ENCODE data around the gene KRT9. TPM values are rescaled to one million over a fixed set of nuclear protein-coding genes. Genes with fewer than 3 reads are reported as not detected.

KRT9 gene
- total and polyA plus RNA-seq, 9 of the 15 experiments (the other 6 are each of a cell fraction or from before 2014, with no cell fraction given), result 0.03 TPM; not detected in 8

DNA sequence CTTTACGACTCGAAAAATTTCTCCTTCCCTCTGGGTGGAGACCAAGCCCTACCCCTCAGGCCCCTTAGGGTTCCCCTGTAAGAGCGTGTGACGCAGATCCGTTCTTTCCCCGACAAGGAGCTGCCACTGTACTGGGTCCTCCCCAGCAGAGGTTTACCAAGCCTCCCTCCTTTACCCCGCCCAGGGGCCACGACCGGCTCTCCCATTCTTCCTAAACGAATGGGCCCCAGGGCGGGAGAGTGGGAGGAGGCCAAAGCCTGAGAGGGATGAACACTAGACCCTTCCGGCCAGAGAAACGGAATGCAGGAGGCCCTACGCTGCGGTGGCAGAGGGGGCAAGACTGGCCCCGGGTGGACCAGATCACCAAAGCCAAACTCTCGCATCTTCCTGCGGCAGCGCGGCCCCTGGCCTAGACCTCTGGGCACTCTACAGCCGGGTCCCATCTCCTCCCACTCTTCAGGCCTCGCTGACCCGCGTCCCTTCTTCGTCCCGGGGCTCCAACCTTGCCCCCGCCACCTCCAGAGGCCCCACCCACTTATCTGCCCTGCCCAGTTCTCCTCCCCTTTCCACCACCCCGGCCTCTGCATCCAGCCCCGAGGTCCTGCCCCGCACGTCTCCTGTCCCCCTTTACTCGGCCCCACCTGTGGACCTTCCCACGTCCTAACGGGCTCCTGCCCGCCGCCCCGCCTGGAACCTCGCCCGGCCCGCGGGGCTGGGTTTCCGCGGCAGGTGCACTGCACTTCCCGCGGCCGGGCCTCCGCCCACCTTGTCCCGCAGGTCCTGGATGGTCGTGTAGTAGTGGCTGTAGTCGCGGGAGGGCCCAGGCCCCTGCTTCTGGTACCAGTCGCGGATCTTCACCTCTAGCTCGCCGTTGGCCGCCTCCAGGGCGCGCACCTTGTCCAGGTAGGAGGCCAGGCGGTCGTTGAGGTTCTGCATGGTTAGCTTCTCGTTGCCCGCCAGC lies 44.5 kb downstream of the KRT9 start (continued):
- TF ChIP-seq, protein P1, sequence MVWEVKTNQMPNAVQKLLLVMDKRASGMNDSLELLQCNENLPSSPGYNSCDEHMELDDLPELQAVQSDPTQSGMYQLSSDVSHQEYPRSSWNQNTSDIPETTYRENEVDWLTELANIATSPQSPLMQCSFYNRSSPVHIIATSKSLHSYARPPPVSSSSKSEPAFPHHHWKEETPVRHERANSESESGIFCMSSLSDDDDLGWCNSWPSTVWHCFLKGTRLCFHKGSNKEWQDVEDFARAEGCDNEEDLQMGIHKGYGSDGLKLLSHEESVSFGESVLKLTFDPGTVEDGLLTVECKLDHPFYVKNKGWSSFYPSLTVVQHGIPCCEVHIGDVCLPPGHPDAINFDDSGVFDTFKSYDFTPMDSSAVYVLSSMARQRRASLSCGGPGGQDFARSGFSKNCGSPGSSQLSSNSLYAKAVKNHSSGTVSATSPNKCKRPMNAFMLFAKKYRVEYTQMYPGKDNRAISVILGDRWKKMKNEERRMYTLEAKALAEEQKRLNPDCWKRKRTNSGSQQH (CRISPR knock-in tag; IDR thresholded peaks at IDR 0.05), result 0 out of 2 replicates have a peak, but pooled peaks have one; percentile 22
- TF ChIP-seq, protein P2, sequence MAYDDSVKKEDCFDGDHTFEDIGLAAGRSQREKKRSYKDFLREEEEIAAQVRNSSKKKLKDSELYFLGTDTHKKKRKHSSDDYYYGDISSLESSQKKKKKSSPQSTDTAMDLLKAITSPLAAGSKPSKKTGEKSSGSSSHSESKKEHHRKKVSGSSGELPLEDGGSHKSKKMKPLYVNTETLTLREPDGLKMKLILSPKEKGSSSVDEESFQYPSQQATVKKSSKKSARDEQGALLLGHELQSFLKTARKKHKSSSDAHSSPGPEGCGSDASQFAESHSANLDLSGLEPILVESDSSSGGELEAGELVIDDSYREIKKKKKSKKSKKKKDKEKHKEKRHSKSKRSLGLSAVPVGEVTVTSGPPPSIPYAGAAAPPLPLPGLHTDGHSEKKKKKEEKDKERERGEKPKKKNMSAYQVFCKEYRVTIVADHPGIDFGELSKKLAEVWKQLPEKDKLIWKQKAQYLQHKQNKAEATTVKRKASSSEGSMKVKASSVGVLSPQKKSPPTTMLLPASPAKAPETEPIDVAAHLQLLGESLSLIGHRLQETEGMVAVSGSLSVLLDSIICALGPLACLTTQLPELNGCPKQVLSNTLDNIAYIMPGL (CRISPR knock-in tag; IDR thresholded peaks at IDR 0.05), result 0 out of 2 replicates have a peak, but pooled peaks have one; percentile 32
- TF ChIP-seq KAT7 (CRISPR knock-in tag; IDR thresholded peaks at IDR 0.05; ENCODE audit: borderline replicate concordance), result peak; percentile 34
- TF ChIP-seq, protein P3, sequence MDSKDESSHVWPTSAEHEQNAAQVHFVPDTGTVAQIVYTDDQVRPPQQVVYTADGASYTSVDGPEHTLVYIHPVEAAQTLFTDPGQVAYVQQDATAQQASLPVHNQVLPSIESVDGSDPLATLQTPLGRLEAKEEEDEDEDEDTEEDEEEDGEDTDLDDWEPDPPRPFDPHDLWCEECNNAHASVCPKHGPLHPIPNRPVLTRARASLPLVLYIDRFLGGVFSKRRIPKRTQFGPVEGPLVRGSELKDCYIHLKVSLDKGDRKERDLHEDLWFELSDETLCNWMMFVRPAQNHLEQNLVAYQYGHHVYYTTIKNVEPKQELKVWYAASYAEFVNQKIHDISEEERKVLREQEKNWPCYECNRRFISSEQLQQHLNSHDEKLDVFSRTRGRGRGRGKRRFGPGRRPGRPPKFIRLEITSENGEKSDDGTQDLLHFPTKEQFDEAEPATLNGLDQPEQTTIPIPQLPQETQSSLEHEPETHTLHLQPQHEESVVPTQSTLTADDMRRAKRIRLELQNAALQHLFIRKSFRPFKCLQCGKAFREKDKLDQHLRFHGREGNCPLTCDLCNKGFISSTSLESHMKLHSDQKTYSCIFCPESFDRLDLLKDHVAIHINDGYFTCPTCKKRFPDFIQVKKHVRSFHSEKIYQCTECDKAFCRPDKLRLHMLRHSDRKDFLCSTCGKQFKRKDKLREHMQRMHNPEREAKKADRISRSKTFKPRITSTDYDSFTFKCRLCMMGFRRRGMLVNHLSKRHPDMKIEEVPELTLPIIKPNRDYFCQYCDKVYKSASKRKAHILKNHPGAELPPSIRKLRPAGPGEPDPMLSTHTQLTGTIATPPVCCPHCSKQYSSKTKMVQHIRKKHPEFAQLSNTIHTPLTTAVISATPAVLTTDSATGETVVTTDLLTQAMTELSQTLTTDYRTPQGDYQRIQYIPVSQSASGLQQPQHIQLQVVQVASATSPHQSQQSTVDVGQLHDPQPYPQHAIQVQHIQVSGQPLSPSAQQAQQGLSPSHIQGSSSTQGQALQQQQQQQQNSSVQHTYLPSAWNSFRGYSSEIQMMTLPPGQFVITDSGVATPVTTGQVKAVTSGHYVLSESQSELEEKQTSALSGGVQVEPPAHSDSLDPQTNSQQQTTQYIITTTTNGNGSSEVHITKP (IDR thresholded peaks at IDR 0.05; ENCODE audit: partially characterized antibody), result no peak
- peak; percentile 73 for TF ChIP-seq EGR1 (conservative IDR thresholded peaks at IDR 0.05)
- no peak for TF ChIP-seq SP2 (IDR thresholded peaks at IDR 0.05; ENCODE audit: extremely low read depth, low read depth, low read length, poor library complexity, severe bottlenecking)
- TF ChIP-seq HMGN3 (IDR thresholded peaks at IDR 0.05; ENCODE audit: borderline replicate concordance, extremely low read depth, insufficient read length, low read depth, low read length), result peak; percentile 41
- TF ChIP-seq, protein P4, sequence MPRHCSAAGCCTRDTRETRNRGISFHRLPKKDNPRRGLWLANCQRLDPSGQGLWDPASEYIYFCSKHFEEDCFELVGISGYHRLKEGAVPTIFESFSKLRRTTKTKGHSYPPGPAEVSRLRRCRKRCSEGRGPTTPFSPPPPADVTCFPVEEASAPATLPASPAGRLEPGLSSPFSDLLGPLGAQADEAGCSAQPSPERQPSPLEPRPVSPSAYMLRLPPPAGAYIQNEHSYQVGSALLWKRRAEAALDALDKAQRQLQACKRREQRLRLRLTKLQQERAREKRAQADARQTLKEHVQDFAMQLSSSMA (CRISPR knock-in tag; IDR thresholded peaks at IDR 0.05), result peak; percentile 80; the same call in 1 of the 2 replicates
- TF ChIP-seq SLC30A9 (CRISPR knock-in tag; IDR thresholded peaks at IDR 0.05), result no peak
- peak; percentile 15 for TF ChIP-seq RBBP5 (IDR thresholded peaks at IDR 0.05; ENCODE audit: borderline replicate concordance, insufficient read depth, low read length, poor library complexity, severe bottlenecking)
- no peak for TF ChIP-seq TARDBP (IDR thresholded peaks at IDR 0.05)
- no peak for TF ChIP-seq ZNF79 (CRISPR knock-in tag; IDR thresholded peaks at IDR 0.05; ENCODE audit: low read depth)
- TF ChIP-seq ZNF444 (CRISPR knock-in tag; IDR thresholded peaks at IDR 0.05), result no peak
- TF ChIP-seq MAZ (CRISPR knock-in tag; conservative IDR thresholded peaks at IDR 0.05 in 1 of 2, IDR thresholded peaks at IDR 0.05 in 1 of 2), result peak; percentile 47 to 74; a peak in 3 of 4 replicates
- TF ChIP-seq CCNT2 (IDR thresholded peaks at IDR 0.05; ENCODE audit: borderline replicate concordance, extremely low read depth, insufficient read length, low read depth, low read length), result peak; percentile 33
- no peak for TF ChIP-seq RBM22 (IDR thresholded peaks at IDR 0.05; ENCODE audit: low read depth, low read length, poor library complexity, severe bottlenecking)
